Caco-2 (cell line): ENCODE results near the gene SYNJ1. TPM values are rescaled to one million over a fixed set of nuclear protein-coding genes. Genes with fewer than 3 reads are reported as not detected.

Experiments
- BruUV-seq: library from RNA; stranded (reverse); fragments of 400-500 nt; replicated peaks from 2 replicates; lab custom pipeline; 2021; lab: Mats Ljungman, UMichigan
- CTCF ChIA-PET: fragments of 300-600 bp; sonication (Branson Sonifier 250); formaldehyde crosslinking; loops from one replicate; lab custom pipeline; 2022; ENCODE audit warnings: antibody characterized with exemption; lab: Charles Lee
- POLR2A ChIA-PET: fragments of 300-600 bp; sonication (Branson Sonifier 250); formaldehyde crosslinking; loops from one replicate; lab custom pipeline; 2022; ENCODE audit warnings: antibody characterized with exemption; lab: Charles Lee
- DNase-seq, 2 experiments: peaks; one replicate each; pipeline versions ENCODE4 v3.0.0 to v3.0.0-alpha.2; 2020 to 2022
- H3K27me3 ChIP-seq: replicated peaks from 2 replicates; pipeline ENCODE4 v1.6.0; 2011; ENCODE audit warnings: low read length; ENCODE audit not compliant: control insufficient read depth, insufficient read depth
- H3K36me3 ChIP-seq: 2 replicates; pipeline ENCODE4 v1.5.1; 2011; ENCODE audit warnings: low read length; ENCODE audit not compliant: control insufficient read depth, insufficient read depth
- H3K4me1 ChIP-seq: fragments of 250-450 bp; sonication (Bioruptor Pico); 2 replicates; pipeline ENCODE4 v1.5.1; 2020; ENCODE audit warnings: mild to moderate bottlenecking
- H3K4me3 ChIP-seq: 2 replicates; pipeline ENCODE4 v1.5.1; 2011; ENCODE audit warnings: low read depth, mild to moderate bottlenecking, control low read depth, low read length
- H3K9me3 ChIP-seq: fragments of 250-450 bp; sonication (Bioruptor Pico); 2 replicates; pipeline ENCODE4 v1.5.1; 2020; ENCODE audit warnings: mild to moderate bottlenecking, moderate library complexity
- H3K27ac Mint-ChIP-seq: one replicate; pipeline ENCODE4 v1.8.0; 2022; ENCODE audit warnings: mixed read lengths; ENCODE audit not compliant: unreplicated experiment
- H3K27me3 Mint-ChIP-seq: one replicate; pipeline ENCODE4 v1.8.0; 2022; ENCODE audit warnings: mixed read lengths; ENCODE audit not compliant: insufficient read depth, unreplicated experiment
- H3K36me3 Mint-ChIP-seq: one replicate; pipeline ENCODE4 v1.8.0; 2022; ENCODE audit warnings: mild to moderate bottlenecking, mixed read lengths; ENCODE audit not compliant: insufficient read depth, unreplicated experiment
- H3K4me1 Mint-ChIP-seq: one replicate; pipeline ENCODE4 v1.8.0; 2022; ENCODE audit warnings: low read depth, mixed read lengths; ENCODE audit not compliant: unreplicated experiment
- H3K4me3 Mint-ChIP-seq: one replicate; pipeline ENCODE4 v1.8.0; 2022; ENCODE audit warnings: mild to moderate bottlenecking, moderate library complexity, mixed read lengths; ENCODE audit not compliant: unreplicated experiment
- H3K9me3 Mint-ChIP-seq: one replicate; pipeline ENCODE4 v1.8.0; 2022; ENCODE audit warnings: mixed read lengths; ENCODE audit not compliant: unreplicated experiment
- intact Hi-C: fragments of 100-400 bp; cut with micrococcal nuclease; formaldehyde crosslinking; loops from one replicate; pipeline ENCODE4 v1.10.0; 2022; ENCODE audit not compliant: unreplicated experiment
- total RNA-seq: library from RNA; stranded (reverse); gene quantifications from 2 replicates; pipeline ENCODE4 v1.2.3, GENCODE V29; 2022
- TF ChIP-seq, protein P1 (sequence below), 2 experiments: fragments of 200-600 bp in 1 of 2; IDR thresholded peaks; 1 replicate in 1 of 2; 2 replicates in 1 of 2; pipeline versions ENCODE4 v1.5.1 to v1.8.0; 2011 to 2022; ENCODE audit warnings: antibody characterized with exemption in 1 of 2, control low read depth in 1 of 2, inconsistent platforms in 1 of 2, low read depth in 1 of 2, low read length in 1 of 2, mild to moderate bottlenecking in 1 of 2, moderate library complexity in 1 of 2; ENCODE audit not compliant: insufficient read depth in 1 of 2, severe bottlenecking in 1 of 2, unreplicated experiment in 1 of 2

Gene SYNJ1
- total RNA-seq, 1 experiment from 2014 or later, result 8.3 TPM

DNA sequence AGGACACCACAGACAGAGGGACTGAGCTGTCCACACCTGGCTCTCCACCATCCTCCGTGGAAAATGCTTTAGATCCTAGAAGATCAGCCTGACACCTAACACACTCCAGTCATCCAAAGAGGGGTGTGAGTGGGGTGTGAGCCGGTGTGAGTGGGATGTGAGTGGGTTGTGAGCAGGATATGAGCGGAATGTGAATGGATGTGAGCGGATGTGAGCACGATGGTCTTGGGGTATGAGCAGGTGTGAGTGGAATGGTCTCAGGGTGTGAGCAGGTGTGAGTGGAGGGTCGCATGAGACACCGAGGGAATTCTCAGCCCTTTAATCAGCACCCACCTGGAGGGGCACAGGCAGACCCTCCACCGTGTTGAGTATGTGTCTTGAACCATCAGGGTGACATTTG lies 143.3 kb downstream of the SYNJ1 start:
- ChIA-PET CTCF (no interaction called here), POLR2A (no interaction called here)
- Histone ChIP-seq H3K9me3 (no peaks in the 10 kb centered on the region), H3K4me3 (no peak overlapping the region), H3K4me1 (peaks cover 14% of the 10 kb centered on the region), H3K36me3 (no peaks in the 10 kb centered on the region), H3K27me3 (no peaks in the 10 kb centered on the region)
- H3K27me3 Mint-ChIP-seq, result no peaks in the 10 kb centered on the region
- no peaks in the 10 kb centered on the region for H3K9me3 Mint-ChIP-seq
- H3K27ac Mint-ChIP-seq, result no peak overlapping the region
- no peak overlapping the region for H3K4me3 Mint-ChIP-seq
- intact Hi-C loops, result no loop called here
- TF ChIP-seq, protein P1, sequence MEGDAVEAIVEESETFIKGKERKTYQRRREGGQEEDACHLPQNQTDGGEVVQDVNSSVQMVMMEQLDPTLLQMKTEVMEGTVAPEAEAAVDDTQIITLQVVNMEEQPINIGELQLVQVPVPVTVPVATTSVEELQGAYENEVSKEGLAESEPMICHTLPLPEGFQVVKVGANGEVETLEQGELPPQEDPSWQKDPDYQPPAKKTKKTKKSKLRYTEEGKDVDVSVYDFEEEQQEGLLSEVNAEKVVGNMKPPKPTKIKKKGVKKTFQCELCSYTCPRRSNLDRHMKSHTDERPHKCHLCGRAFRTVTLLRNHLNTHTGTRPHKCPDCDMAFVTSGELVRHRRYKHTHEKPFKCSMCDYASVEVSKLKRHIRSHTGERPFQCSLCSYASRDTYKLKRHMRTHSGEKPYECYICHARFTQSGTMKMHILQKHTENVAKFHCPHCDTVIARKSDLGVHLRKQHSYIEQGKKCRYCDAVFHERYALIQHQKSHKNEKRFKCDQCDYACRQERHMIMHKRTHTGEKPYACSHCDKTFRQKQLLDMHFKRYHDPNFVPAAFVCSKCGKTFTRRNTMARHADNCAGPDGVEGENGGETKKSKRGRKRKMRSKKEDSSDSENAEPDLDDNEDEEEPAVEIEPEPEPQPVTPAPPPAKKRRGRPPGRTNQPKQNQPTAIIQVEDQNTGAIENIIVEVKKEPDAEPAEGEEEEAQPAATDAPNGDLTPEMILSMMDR (IDR thresholded peaks at IDR 0.05; ENCODE audit: insufficient read depth in 1 of 2, low read depth in 1 of 2, low read length in 1 of 2, severe bottlenecking in 1 of 2, unreplicated experiment in 1 of 2), result no peak
- H3K4me1 Mint-ChIP-seq, result no peaks in the 10 kb centered on the region
- no TSS peak for BruUV-seq
- H3K36me3 Mint-ChIP-seq, result no peaks in the 10 kb centered on the region
- no peak for DNase-seq

DNA sequence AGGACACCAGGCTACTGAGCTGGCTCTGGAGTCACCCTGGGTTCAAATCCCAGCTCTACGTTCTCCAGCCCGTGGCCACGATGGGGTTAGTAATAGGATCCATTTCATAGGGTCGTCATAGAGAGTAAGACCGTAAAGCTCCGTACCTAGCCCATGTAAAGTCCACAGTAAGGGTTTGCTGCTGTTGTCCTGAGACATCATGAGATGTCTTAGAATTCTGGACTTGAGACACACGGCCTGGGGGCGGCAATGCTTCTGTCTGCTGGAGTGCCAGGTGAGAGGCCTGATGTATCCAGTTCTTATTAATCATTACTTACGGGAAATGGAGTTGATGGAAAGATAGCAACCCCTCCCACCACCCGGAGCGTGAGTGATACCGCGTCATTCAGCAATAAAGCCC lies 146.1 kb downstream of the SYNJ1 start:
- CTCF ChIA-PET, result no interaction called here

DNA sequence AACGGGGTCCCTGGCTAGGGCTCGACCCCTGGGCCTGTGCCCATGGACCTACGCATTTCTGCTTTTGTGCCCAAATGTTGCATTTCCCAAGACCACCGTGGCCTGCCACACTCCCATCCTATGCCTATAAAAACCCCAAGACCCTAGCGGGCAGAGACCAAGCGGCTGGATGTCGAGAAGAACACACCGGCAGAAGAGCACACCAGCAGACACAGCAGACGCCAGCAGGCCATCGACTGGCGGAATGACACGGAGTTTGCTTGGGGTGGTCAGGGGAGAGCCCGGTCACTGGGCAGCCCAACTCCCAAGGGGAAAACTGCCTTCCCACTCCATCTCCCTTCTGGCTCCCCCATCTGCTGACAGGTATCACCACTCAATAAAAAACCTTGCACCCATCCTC lies 146.9 kb downstream of the SYNJ1 start:
- no TSS peak for BruUV-seq
- no peaks in the 10 kb centered on the region for H3K27me3 Mint-ChIP-seq
- CTCF ChIA-PET, result interaction anchor here (0.6 kb wide), 1 partner anchor 20 kb away, joined by 4 read pairs; no protein-coding TSS in a partner anchor
- TF ChIP-seq, protein P1 (IDR thresholded peaks at IDR 0.05; ENCODE audit: insufficient read depth in 1 of 2, low read depth in 1 of 2, low read length in 1 of 2, severe bottlenecking in 1 of 2, unreplicated experiment in 1 of 2), result no peak
- no peak overlapping the region for H3K4me3 Mint-ChIP-seq
- no peaks in the 10 kb centered on the region for H3K9me3 ChIP-seq
- no peaks in the 10 kb centered on the region for H3K36me3 Mint-ChIP-seq
- no peaks in the 10 kb centered on the region for H3K4me1 Mint-ChIP-seq
- intact Hi-C loops, result no loop called here
- H3K27ac Mint-ChIP-seq, result no peak overlapping the region
- H3K4me3 ChIP-seq, result no peak overlapping the region
- no peaks in the 10 kb centered on the region for H3K4me1 ChIP-seq
- POLR2A ChIA-PET, result no interaction called here
- no peaks in the 10 kb centered on the region for H3K36me3 ChIP-seq
- DNase-seq, result no peak
- H3K27me3 ChIP-seq, result no peaks in the 10 kb centered on the region
- no peaks in the 10 kb centered on the region for H3K9me3 Mint-ChIP-seq

More for the DNA sequence above, 146.1 kb downstream of the SYNJ1 start:
- TF ChIP-seq, protein P1 (IDR thresholded peaks at IDR 0.05; ENCODE audit: insufficient read depth in 1 of 2, low read depth in 1 of 2, low read length in 1 of 2, severe bottlenecking in 1 of 2, unreplicated experiment in 1 of 2), result no peak
- peaks cover 1% of the 10 kb centered on the region for H3K4me1 ChIP-seq
- H3K36me3 ChIP-seq, result no peaks in the 10 kb centered on the region
- Mint-ChIP-seq H3K36me3 (no peaks in the 10 kb centered on the region), H3K4me1 (no peaks in the 10 kb centered on the region), H3K27ac (no peak overlapping the region), H3K9me3 (no peaks in the 10 kb centered on the region), H3K4me3 (no peak overlapping the region), H3K27me3 (no peaks in the 10 kb centered on the region)
- H3K27me3 ChIP-seq, result no peaks in the 10 kb centered on the region
- H3K4me3 ChIP-seq, result no peak overlapping the region
- DNase-seq, result no peak
- POLR2A ChIA-PET, result no interaction called here
- intact Hi-C loops, result no loop called here
- H3K9me3 ChIP-seq, result no peaks in the 10 kb centered on the region
- no TSS peak for BruUV-seq

Other genes starting within 250 kb of the SYNJ1 start
- gene TCP10L, start 142.5 kb downstream of the SYNJ1 start, total RNA-seq, result 0.19 TPM in 1 of 2 replicates, not detected in the other
- gene CFAP298, start 115.6 kb downstream of the SYNJ1 start, total RNA-seq, result 54.5 and 61.2 TPM in 2 replicates
- 64.0 and 65.8 TPM in 2 replicates for gene PAXBP1, start 43.7 kb upstream of the SYNJ1 start, total RNA-seq